GM18526 (cell line): ENCODE measurements around the gene RTL9.

ENCODE experiments used
- POLR2A ChIP-seq: IDR thresholded peaks from 3 replicates; pipeline ENCODE4 v1.6.1; 2011; ENCODE audit not compliant: insufficient read length; ENCODE audit errors: extremely low read depth

The RTL9 gene

GRCh38 chrX:110397339-110397738 is 38.7 kb downstream of the RTL9 start:
- TF ChIP-seq POLR2A = no peak

- no peak for TF ChIP-seq POLR2A
Measured at GRCh38 chrX:110397904-110398303, 39.3 kb downstream of the RTL9 start.

- TF ChIP-seq POLR2A = no peak
Measured at GRCh38 chrX:110399497-110399896, 40.8 kb downstream of the RTL9 start.

- no peak for TF ChIP-seq POLR2A
Measured at GRCh38 chrX:110399966-110400365, 41.3 kb downstream of the RTL9 start.

- TF ChIP-seq POLR2A = no peak
Measured at GRCh38 chrX:110401135-110401534, 42.5 kb downstream of the RTL9 start.

GRCh38 chrX:110402091-110402849 is 43.6 kb downstream of the RTL9 start:
- no peak for TF ChIP-seq POLR2A

GRCh38 chrX:110402850-110403221 is 44.2 kb downstream of the RTL9 start:
- no peak for TF ChIP-seq POLR2A

- TF ChIP-seq POLR2A = no peak
Measured at GRCh38 chrX:110403441-110404238, 45.0 kb downstream of the RTL9 start.

GRCh38 chrX:110404376-110404775 is 45.7 kb downstream of the RTL9 start:
- no peak for TF ChIP-seq POLR2A

GRCh38 chrX:110406822-110407221 is 48.2 kb downstream of the RTL9 start:
- TF ChIP-seq POLR2A = no peak

- TF ChIP-seq POLR2A = no peak
Measured at GRCh38 chrX:110407910-110408545, 49.4 kb downstream of the RTL9 start.
